K562 (cell line): Measurements from ENCODE around the gene CCDC90B. TPM values are rescaled to one million over a fixed set of nuclear protein-coding genes. Genes with fewer than 3 reads are reported as not detected.

Experiments
- CBFA2T3 ChIP-seq: fragments of 450-650 bp; IDR thresholded peaks from 2 replicates; pipeline ENCODE4 v1.6.1; 2017
- CREBBP ChIP-seq: IDR thresholded peaks from one replicate; pipeline ENCODE4 v1.6.1; 2012; ENCODE audit warnings: low read depth, mild to moderate bottlenecking, control low read depth, inconsistent platforms, low read length
- E4F1 ChIP-seq: fragments of 250-450 bp; sonication (Bioruptor Pico); IDR thresholded peaks from 2 replicates; pipeline ENCODE4 v1.5.0; 2021; ENCODE audit warnings: mild to moderate bottlenecking, borderline replicate concordance
- ELF2 ChIP-seq: fragments of 250-450 bp; sonication (Bioruptor Pico); IDR thresholded peaks from 2 replicates; pipeline ENCODE4 v1.5.0; 2021; ENCODE audit warnings: mild to moderate bottlenecking
- EP300 ChIP-seq: IDR thresholded peaks from 2 replicates; pipeline ENCODE4 v1.6.1; 2012; ENCODE audit warnings: low read length, improper control_type of control experiment
- KLF16 ChIP-seq: IDR thresholded peaks from 2 replicates; pipeline ENCODE4 v1.6.1; 2016; ENCODE audit warnings: antibody characterized with exemption
- LCOR ChIP-seq: sonication (generic); formaldehyde crosslinking; IDR thresholded peaks from 2 replicates; pipeline ENCODE4 v1.8.0; 2022; ENCODE audit warnings: mild to moderate bottlenecking, missing genetic modification reagents
- NUFIP1 ChIP-seq: fragments of 450-650 bp; IDR thresholded peaks from 2 replicates; pipeline ENCODE4 v1.6.1; 2018; ENCODE audit not compliant: partially characterized antibody
- POLR2H ChIP-seq: IDR thresholded peaks from 2 replicates; pipeline ENCODE4 v1.6.1; 2016; ENCODE audit warnings: missing genetic modification characterization, low read depth, mild to moderate bottlenecking, control low read depth, missing compliant biosample characterization, moderate library complexity
- TFAP4 ChIP-seq: sonication (generic); formaldehyde crosslinking; IDR thresholded peaks from 2 replicates; pipeline ENCODE4 v1.8.0; 2022; ENCODE audit warnings: missing genetic modification reagents, mild to moderate bottlenecking, moderate library complexity, borderline replicate concordance
- USF2 ChIP-seq: sonication (generic); formaldehyde crosslinking; IDR thresholded peaks from 2 replicates; pipeline ENCODE4 v1.5.0; 2020; ENCODE audit warnings: missing genetic modification reagents
- WHSC1 ChIP-seq: IDR thresholded peaks from one replicate; pipeline ENCODE4 v1.6.1; 2012; ENCODE audit warnings: low read length, control low read depth, inconsistent platforms
- ZBTB40 ChIP-seq, 2 experiments: fragments of 450-650 bp in 1 of 2; sonication (generic) in 1 of 2; formaldehyde crosslinking in 1 of 2; IDR thresholded peaks; 2 replicates each; pipeline versions ENCODE4 v1.7.1 to v1.9.0; 2016 to 2022; ENCODE audit warnings: inconsistent platforms in 1 of 2, mild to moderate bottlenecking in 1 of 2, missing genetic modification reagents in 1 of 2
- ZNF584 ChIP-seq: fragments of 200-800 bp; sonication (Bioruptor generic); IDR thresholded peaks from 2 replicates; pipeline ENCODE4 v1.6.1; 2016; ENCODE audit warnings: low read depth, mild to moderate bottlenecking, missing genetic modification characterization, missing compliant biosample characterization
- polyA plus RNA-seq, 8 experiments: library from polyadenylated mRNA; depleted of rRNA in 4 of 8; stranded (reverse) in 5 of 8; unstranded in 3 of 8; fragments of >200 nt; fragmentation: Nextera tagmentation in 2 of 8; fragmentation: Illumina TruSeq in 1 of 8; extraction: Ambion mirVana in 2 of 8; extraction: Trizol in 1 of 8; gene quantifications; 2 replicates each; pipeline versions ENCODE4 v1.2.1 to v1.2.3, GENCODE V29; 2011 to 2014; ENCODE audit warnings: inconsistent platforms in 1 of 8, missing spikeins in 1 of 8
- total RNA-seq, 7 experiments: library from RNA; depleted of rRNA in 6 of 7; stranded (reverse); fragments of >200 nt in 6 of 7; fragmentation: Illumina TruSeq in 2 of 7; extraction: Trizol in 2 of 7; gene quantifications; 2 replicates each; pipeline versions ENCODE4 v1.2.1 to v1.2.3, GENCODE V29; 2011 to 2021; ENCODE audit warnings: low replicate concordance in 1 of 7

The CCDC90B gene
- total and polyA plus RNA-seq, 9 of the 15 experiments (the other 6 are each of a cell fraction or from before 2014, with no cell fraction given) = 26.6 to 63.6 (median 51.8) TPM

- peak; percentile 84 for TF ChIP-seq ZBTB40 (IDR thresholded peaks at IDR 0.05)
- no peak for TF ChIP-seq ZBTB40 (CRISPR knock-in tag; IDR thresholded peaks at IDR 0.05)
- peak; percentile 95 for TF ChIP-seq POLR2H (tag)
- no peak for TF ChIP-seq CREBBP
- TF ChIP-seq ELF2 (CRISPR knock-in tag) = peak; percentile 85
- TF ChIP-seq TFAP4 = peak; percentile 99
- no peak; the same call in 1 of the 2 replicates for TF ChIP-seq USF2 (CRISPR knock-in tag)
- TF ChIP-seq NUFIP1 = no peak
- TF ChIP-seq WHSC1 = no peak
- TF ChIP-seq KLF16 = no peak
- TF ChIP-seq E4F1 (CRISPR knock-in tag) = no peak
- peak; percentile 39; the same call in 1 of the 2 replicates for TF ChIP-seq CBFA2T3
- TF ChIP-seq EP300 = no peak
- TF ChIP-seq ZNF584 = peak; percentile 91
- peak; percentile 61 for TF ChIP-seq LCOR (CRISPR knock-in tag)
Measured at GRCh38 chr11:83285771-83286528, at the start of gene CCDC90B (continued).
